Motor neuron (in vitro differentiated cells): ENCODE measurements around the gene TNIP3. TPM values are rescaled to one million over a fixed set of nuclear protein-coding genes. Genes with fewer than 3 reads are reported as not detected.
A peak's percentile ranks its signal among the peaks of the same experiment; 100 is the strongest.
"Not testable (repeated sequence)": the region's sequence is repeated elsewhere in the genome, so short reads cannot be mapped to it uniquely, and the experiment has no call there.

Source experiments
- ATAC-seq, 8 experiments: fragments of 200-7000 bp; cut with Tn5 transposase; replicated peaks in 6 of 8; 2 replicates each; pipeline ENCODE4 v1.8.0; 2021; ENCODE audit warnings: mild to moderate bottlenecking in 8 of 8, moderate library complexity in 8 of 8
- H3K27ac ChIP-seq, 2 donors: fragments of 250-450 bp; sonication (Bioruptor Pico); 2 replicates each; pipeline ENCODE4 v1.9.0; 2021; ENCODE audit warnings: antibody characterized with exemption in 2 of 2, mild to moderate bottlenecking in 2 of 2, moderate library complexity in 1 of 2
- H3K4me1 ChIP-seq, 2 donors: fragments of 250-450 bp; sonication (Bioruptor Pico); replicated peaks in 1 of 2; 2 replicates each; pipeline ENCODE4 v1.6.1; 2021; ENCODE audit warnings: antibody characterized with exemption in 2 of 2, mild to moderate bottlenecking in 2 of 2, moderate library complexity in 1 of 2
- H3K4me3 ChIP-seq, 5 donors: fragments of 250-450 bp; sonication (Bioruptor Pico); 2 replicates each; pipeline ENCODE4 v1.9.0; 2021; ENCODE audit warnings: antibody characterized with exemption in 5 of 5, mild to moderate bottlenecking in 5 of 5, moderate library complexity in 4 of 5
- WGBS, 10 experiments: fragments of 450-650 bp; shearing (Covaris generic); methylation state at CpG; one replicate each; pipeline ENCODE4 v1.0.0; 2022; 5-methylcytosine and 5-hydroxymethylcytosine counted together
- in situ Hi-C, 9 experiments: fragments of 400-800 bp; cut with MboI; loops; one replicate each; pipeline ENCODE4 v1.15.0; 2021; ENCODE audit warnings: low sequenced_read_pairs in 9 of 9, low pct_unique_long_range_greater_than_20kb in 2 of 9; ENCODE audit not compliant: unreplicated experiment in 9 of 9
- total RNA-seq, 8 experiments: library from RNA; unstranded; fragments of 300-600 nt; gene quantifications; 2 replicates each; pipeline versions ENCODE4 v1.2.3 to v1.2.4, GENCODE V29; 2022

The TNIP3 gene, protein sequence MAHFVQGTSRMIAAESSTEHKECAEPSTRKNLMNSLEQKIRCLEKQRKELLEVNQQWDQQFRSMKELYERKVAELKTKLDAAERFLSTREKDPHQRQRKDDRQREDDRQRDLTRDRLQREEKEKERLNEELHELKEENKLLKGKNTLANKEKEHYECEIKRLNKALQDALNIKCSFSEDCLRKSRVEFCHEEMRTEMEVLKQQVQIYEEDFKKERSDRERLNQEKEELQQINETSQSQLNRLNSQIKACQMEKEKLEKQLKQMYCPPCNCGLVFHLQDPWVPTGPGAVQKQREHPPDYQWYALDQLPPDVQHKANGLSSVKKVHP
- 1 to 10 TPM in 1 of 8 experiments, under 1 TPM in 5, not detected in 2; 0.17 to 1.2 (median 0.49) TPM for total RNA-seq

GRCh38 chr4:121164291-121164690 is at the start of gene TNIP3:
Gene TNIP3 (minus strand): TSS chr4:121164321. CDS start chr4:121164125, 196 bp downstream.
- WGBS, 10 experiments, result 10 to 100% (median 92%) methylated on average over 1 to 4 of the region's 4 CpGs
- in situ Hi-C loops, result no loop called here
- Histone ChIP-seq H3K27ac (no peak within 1 kb of the TSS), H3K4me1 (no peaks in the 10 kb centered on the region), H3K4me3 (no peak within 1 kb of the TSS)
- peak in 1 of 8 experiments; percentile 48 for ATAC-seq

DNA sequence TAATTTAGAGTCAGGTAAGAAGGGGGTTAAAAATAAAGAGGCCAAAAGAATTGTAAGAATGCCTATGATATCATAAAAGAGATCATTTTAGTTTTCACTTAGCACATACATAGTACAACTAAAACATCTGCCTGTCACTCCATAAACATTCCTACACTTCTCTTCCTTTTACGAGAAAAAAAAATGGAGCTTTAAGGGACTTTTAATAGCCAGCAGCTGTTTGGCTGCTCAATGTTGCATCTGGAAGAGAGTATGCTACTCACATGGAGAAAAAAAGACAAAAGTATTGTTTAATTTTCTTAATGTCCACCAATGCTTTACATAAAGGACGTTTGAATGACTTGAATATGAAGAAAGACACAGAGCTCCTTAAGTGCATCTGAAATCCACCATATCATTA is 48.7 kb upstream of the TNIP3 start:
- in situ Hi-C loops, result no loop called here
- no peak for ATAC-seq
- no peak overlapping the region for H3K27ac ChIP-seq
- no peaks in the 10 kb centered on the region for H3K4me1 ChIP-seq
- H3K4me3 ChIP-seq, result no peak overlapping the region
- 0 to 100% (median 70%) methylated on average over 1 to 2 of the region's 2 CpGs for WGBS, 10 experiments

- in situ Hi-C loops, result no loop called here
- Histone ChIP-seq H3K27ac (no peak overlapping the region), H3K4me1 (no peaks in the 10 kb centered on the region), H3K4me3 (no peak overlapping the region)
- WGBS, 10 experiments, result 0 to 100% (median 78%) methylated on average over 1 of the region's 1 CpG; no CpG with 5 or more reads in 5 of the 10 experiments
- ATAC-seq, result no peak
Measured at GRCh38 chr4:121209171-121209570, 45.0 kb upstream of the TNIP3 start.

DNA sequence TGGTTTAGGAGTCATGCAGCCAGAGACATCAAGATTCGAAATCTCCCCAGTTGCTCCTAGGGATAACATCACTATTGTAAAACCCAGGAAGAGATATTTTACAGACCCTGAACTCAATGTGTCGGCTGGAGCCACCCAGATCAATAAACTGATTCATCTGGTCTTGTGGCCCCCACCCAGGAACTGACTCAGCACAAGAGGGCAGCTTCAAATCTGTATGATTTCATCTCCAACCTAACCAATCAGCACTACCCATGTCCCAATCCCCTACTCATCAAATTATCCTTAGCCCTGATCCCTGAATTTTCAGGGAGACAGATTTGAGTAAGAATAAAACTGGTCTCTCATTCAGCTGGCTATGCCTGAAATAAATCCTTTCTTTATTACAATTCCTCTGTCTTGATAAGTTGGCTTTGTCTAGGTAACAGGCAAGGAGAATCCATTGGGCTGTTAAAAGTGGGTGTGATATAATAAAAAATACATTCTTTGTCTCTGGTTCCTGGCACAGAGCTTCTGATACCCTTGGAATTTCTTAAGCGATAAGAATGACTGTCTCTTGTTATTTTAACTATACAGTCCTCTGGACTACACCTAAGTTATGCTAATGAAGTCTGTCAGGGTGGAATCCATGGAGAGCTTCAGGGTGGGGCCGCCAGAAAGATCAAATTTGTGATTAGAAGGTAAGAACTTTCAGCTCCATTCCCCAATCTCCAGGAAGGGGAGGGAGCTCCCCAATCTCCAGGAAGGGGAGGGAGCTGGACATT is 44.3 kb upstream of the TNIP3 start:
- in situ Hi-C loops, result no loop called here
- H3K27ac ChIP-seq, result no peak overlapping the region
- H3K4me3 ChIP-seq, result no peak overlapping the region
- ATAC-seq, result peak in 7 of 8 experiments; percentile 37 to 82 (median 75)
- WGBS, 10 experiments, result 28 to 100% (median 79%) methylated on average over 1 to 4 of the region's 4 CpGs; no CpG with 5 or more reads in 2 of the 10 experiments
- no peaks in the 10 kb centered on the region for H3K4me1 ChIP-seq

DNA sequence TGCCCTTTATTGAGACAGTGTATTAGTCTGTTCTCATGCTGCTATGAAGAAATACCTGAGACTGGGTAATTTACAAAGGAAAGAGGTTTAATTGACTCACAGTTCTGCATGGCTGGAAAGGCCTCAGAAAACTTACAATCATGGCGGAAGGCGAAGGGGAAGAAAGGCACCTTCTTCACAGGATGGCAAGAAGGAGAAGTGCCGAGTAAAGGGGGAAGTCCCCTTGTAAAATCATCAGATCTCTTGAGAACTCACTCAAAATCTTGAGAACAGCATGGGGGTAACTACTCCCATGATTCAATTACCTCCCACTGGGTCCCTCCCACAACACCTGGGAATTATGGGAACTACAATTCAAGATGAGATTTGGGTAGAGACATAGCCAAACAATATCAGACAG is 41.7 kb upstream of the TNIP3 start:
- in situ Hi-C loops, H3K4me1 ChIP-seq, H3K4me3 ChIP-seq, H3K27ac ChIP-seq, ATAC-seq: not testable (repeated sequence)
- 60 to 100% (median 90%) methylated on average over 1 to 3 of the region's 3 CpGs; no CpG with 5 or more reads in 2 of the 10 experiments for WGBS, 10 experiments

GRCh38 chr4:121200795-121201472 is 36.8 kb upstream of the TNIP3 start:
- no peak overlapping the region for H3K27ac ChIP-seq
- 29 to 100% (median 93%) methylated on average over 1 to 3 of the region's 3 CpGs for WGBS, 10 experiments
- no peak overlapping the region for H3K4me3 ChIP-seq
- in situ Hi-C loops, result no loop called here
- no peak for ATAC-seq
- no peaks in the 10 kb centered on the region for H3K4me1 ChIP-seq

GRCh38 chr4:121199742-121200561 is 35.8 kb upstream of the TNIP3 start:
- Histone ChIP-seq H3K4me3 (no peak overlapping the region), H3K27ac (no peak overlapping the region), H3K4me1 (no peaks in the 10 kb centered on the region)
- 56 to 100% (median 80%) methylated on average over 1 to 7 of the region's 10 CpGs; no CpG with 5 or more reads in 1 of the 10 experiments for WGBS, 10 experiments
- in situ Hi-C loops, result loop anchor here in 2 of 9 experiments (10.0 to 25.0 kb wide), 2 partner anchors 95 to 462 kb away; no protein-coding TSS in a partner anchor
- no peak for ATAC-seq

- Histone ChIP-seq H3K27ac (no peak overlapping the region), H3K4me3 (no peak overlapping the region), H3K4me1 (no peaks in the 10 kb centered on the region)
- in situ Hi-C loops, result loop anchor here in 2 of 9 experiments (10.0 to 25.0 kb wide), 2 partner anchors 97 to 464 kb away; no protein-coding TSS in a partner anchor
- ATAC-seq, result no peak
Measured at GRCh38 chr4:121198251-121198650, 34.1 kb upstream of the TNIP3 start.

- Histone ChIP-seq H3K4me1 (no peaks in the 10 kb centered on the region), H3K27ac (no peak overlapping the region), H3K4me3 (no peak overlapping the region)
- WGBS, 10 experiments, result 33 to 76% (median 63%) methylated on average over 1 to 2 of the region's 2 CpGs; no CpG with 5 or more reads in 4 of the 10 experiments
- in situ Hi-C loops, result loop anchor here in 2 of 9 experiments (10.0 to 25.0 kb wide), 2 partner anchors 99 to 467 kb away; no protein-coding TSS in a partner anchor
- no peak for ATAC-seq
Measured at GRCh38 chr4:121195649-121196048, 31.5 kb upstream of the TNIP3 start.

GRCh38 chr4:121192480-121192879 is 28.4 kb upstream of the TNIP3 start:
- Histone ChIP-seq H3K4me1 (no peaks in the 10 kb centered on the region), H3K27ac (no peak overlapping the region), H3K4me3 (no peak overlapping the region)
- in situ Hi-C loops, result loop anchor here in 2 of 9 experiments (10.0 to 25.0 kb wide), 2 partner anchors 102 to 470 kb away; no protein-coding TSS in a partner anchor
- WGBS, 10 experiments, result 0 to 28% (median 18%) methylated on average over 1 to 6 of the region's 6 CpGs
- ATAC-seq, result peak in 4 of 8 experiments; percentile 11 to 25 (median 18)

DNA sequence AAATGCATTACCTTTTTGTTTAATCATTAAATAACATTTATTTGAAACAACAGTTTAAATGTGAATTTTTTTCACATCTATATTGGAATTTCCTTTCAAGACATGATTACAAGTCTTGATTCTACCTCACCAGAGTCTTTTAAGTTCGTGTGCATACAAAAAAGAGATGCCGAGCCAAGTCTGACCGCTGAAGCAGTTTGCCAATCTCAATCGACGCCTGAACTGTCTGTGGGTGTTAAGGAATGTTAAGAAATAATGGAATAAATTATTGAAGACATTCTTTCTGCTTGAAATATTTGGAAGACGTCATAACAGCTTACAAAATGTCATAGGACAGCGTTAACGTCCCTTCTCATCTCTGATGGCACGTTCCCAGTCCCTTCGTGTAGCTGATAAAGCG is 27.9 kb upstream of the TNIP3 start:
- no peaks in the 10 kb centered on the region for H3K4me1 ChIP-seq
- in situ Hi-C loops, result loop anchor here in 2 of 9 experiments (10.0 to 25.0 kb wide), 2 partner anchors 103 to 470 kb away; no protein-coding TSS in a partner anchor
- ATAC-seq, result peak in 1 of 8 experiments; percentile 10
- 1 to 82% (median 64%) methylated on average over 3 to 11 of the region's 11 CpGs; no CpG with 5 or more reads in 1 of the 10 experiments for WGBS, 10 experiments
- no peak overlapping the region for H3K4me3 ChIP-seq
- no peak overlapping the region for H3K27ac ChIP-seq

DNA sequence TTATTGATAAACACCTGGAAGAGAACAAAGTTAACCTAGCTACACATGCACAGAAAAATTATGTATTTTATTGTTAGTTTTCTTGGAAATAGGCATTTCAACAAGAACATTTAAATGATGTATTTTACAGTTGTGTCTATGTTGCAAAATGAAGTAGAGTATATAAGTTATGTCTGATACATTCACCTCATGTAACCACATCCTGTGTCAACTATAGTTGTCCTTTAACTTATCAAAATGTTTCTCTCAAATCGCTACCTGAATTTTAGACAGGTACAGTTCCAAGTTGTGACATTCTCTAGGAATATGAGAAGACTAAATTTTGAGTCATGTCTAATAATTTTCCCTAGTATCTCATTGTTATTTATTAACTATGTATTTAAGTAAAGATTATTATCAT is 27.2 kb upstream of the TNIP3 start:
- Histone ChIP-seq H3K4me3 (no peak overlapping the region), H3K27ac (no peak overlapping the region), H3K4me1 (no peaks in the 10 kb centered on the region)
- ATAC-seq, result no peak
- in situ Hi-C loops, result loop anchor here in 2 of 9 experiments (10.0 to 25.0 kb wide), 2 partner anchors 103 to 471 kb away; no protein-coding TSS in a partner anchor
- WGBS, 10 experiments, result 63 to 100% (median 96%) methylated on average over 1 of the region's 1 CpG; no CpG with 5 or more reads in 2 of the 10 experiments
